ENCODE measurements around the gene CXCL12.

DNA sequence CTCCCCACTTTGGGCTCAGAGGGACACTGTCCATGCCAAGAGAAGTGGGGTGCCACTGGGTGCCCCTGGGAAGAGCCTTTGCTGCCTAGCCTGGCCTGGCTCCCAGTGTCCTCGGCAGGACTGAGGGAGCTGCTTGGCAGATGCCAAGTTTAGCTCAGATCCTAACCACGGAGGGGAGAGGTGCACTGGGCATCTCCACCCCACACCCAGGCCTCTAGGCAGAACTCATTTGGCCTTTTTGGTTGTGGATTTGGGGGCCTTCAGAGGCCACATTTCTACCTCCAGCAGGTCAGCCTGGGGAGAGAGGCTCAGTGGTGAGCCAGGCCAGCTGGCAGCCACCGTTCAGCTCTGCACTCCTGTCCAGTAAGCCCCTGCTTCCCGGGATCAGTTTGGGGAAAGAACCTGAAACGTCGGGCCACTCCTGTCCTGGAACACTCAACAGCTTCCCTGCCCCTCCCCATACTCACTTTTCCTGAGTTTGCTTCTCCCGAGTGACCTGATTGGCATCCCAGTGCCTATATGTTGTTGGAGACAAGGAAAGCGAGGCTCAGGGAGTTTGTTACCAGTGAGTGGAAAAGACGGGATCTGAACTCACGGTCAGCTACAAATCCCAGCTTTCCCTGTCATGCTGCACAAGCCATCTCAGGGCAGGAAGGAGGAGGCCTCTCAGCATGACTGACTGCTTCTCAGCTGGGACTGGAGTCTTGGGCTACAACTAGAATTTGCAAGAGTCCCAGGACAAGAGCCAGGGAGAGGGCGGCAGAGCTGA lies 11.2 kb upstream of the CXCL12 start:
- TF ChIP-seq, protein P1, sequence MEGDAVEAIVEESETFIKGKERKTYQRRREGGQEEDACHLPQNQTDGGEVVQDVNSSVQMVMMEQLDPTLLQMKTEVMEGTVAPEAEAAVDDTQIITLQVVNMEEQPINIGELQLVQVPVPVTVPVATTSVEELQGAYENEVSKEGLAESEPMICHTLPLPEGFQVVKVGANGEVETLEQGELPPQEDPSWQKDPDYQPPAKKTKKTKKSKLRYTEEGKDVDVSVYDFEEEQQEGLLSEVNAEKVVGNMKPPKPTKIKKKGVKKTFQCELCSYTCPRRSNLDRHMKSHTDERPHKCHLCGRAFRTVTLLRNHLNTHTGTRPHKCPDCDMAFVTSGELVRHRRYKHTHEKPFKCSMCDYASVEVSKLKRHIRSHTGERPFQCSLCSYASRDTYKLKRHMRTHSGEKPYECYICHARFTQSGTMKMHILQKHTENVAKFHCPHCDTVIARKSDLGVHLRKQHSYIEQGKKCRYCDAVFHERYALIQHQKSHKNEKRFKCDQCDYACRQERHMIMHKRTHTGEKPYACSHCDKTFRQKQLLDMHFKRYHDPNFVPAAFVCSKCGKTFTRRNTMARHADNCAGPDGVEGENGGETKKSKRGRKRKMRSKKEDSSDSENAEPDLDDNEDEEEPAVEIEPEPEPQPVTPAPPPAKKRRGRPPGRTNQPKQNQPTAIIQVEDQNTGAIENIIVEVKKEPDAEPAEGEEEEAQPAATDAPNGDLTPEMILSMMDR (IDR thresholded peaks at IDR 0.05), result no peak
- no peak for TF ChIP-seq POLR2A (IDR thresholded peaks at IDR 0.05)
